HG03139 (cell line): ENCODE measurements around the gene RNF225.
"Not testable (repeated sequence)": the region's sequence is repeated elsewhere in the genome, so short reads cannot be mapped to it uniquely, and the experiment has no call there.

ENCODE experiments used
- ATAC-seq: cut with Tn5 transposase; IDR thresholded peaks from one replicate; pipeline ENCODE4 v1.9.1; 2021; ENCODE audit not compliant: unreplicated experiment

Gene RNF225

DNA sequence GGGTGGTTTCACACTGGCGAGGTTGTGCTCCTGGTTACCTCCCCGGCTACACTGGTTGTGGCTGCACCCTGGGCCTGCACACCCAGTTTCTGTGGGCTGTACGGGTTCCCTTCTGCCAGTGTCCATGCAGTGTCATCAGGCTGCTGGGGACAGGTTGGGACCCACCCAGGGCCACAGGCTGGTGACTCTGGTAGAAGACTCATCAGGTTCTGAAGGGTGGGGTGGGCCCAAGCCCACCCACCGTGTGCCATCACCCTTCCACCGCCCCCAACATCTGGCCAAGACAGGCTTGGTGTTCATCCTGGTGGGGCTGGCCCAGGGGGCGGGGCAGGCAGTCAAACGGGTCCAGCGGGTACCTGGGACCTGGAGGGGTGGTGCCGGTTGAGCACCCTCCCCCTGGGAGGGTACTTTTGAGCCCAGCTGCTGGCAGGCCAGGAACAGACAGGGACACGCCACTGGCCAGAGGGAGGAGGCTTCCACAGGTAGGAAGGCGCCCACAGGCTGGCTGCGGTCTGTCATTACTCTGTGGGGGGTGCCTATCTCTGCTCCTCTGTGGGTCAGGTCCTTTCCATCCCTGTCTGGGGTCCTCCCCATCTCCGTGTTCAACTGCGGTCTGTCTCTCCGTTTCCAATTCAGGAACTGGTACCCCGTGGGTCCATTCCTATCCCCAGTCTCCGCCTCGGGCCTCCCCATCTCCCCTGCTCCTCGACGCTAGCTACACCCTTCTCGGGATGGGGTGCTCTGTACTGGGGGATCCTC is at the start of gene RNF225:
Gene RNF225, plus strand, starts transcription at position 437 of the 759 bp plus-strand sequence. CDS start 434 bp downstream, outside the sequence.
- no peak for ATAC-seq

DNA sequence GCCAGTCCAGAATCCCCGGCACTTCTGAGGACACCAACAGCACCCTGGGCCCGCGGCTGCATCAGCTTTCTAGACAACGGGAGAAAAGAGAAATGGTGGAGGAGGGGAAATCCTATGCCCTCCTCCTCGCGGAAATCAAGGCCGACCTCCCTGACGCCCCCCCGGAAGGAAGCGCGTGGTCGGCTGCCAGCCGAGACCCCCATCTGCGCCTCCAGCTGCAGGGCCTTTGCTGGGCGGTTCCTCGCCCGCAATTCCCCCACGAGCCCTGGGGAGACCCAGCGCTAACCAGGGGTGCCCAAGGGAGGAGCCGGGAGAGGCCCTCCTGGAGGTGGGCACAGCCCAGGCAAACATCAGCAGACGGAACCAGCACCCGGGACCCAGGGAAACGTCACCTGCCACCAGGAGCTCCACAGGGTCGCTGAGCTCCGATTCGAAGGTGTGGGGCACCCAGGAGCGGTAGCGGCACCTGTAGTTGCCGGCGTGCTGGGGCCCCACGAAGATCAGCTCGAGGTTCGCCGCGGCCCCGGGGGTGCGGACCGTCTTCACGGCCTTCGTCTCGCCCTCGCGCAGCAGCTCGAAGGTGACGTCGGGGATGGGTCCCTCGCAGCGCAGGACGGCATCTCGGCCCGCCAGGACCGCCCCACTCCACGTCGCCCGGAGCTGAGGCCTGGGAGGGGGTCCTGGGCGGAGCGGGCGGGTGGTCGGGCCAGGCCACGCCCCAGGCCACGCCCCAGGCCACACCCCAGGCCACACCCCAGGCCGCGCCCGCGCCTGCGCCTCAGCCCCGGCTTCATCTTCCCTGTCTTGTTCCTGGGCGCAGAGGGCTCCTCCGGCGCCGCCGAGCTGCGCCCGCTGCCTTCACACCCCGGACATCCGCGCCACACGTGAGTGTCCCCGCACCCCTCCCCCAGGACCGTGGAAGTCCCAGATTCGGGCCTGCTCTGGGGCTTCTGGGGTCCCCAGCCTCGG is 48.2 kb upstream of the RNF225 start:
- ATAC-seq, result peak; percentile 78

DNA sequence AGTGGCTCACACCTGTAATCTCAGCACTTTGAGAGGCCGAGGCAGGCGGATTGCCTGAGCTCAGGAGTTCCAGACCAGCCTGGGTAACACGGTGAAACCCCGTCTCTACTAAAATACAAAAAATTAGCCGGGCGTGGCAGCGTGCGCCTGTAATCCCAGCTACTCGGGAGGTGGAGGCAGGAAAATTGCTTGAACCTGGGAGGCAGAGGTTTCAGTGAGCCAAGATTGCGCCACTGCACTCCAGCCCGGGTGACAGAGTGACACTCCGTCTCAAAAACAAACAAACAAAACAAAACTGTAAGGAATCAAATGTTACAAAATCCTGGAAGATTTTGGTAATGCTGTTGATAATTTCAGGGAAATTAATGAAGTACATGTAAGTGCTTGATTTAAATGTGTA is 47.4 kb upstream of the RNF225 start:
- not testable (repeated sequence) for ATAC-seq

DNA sequence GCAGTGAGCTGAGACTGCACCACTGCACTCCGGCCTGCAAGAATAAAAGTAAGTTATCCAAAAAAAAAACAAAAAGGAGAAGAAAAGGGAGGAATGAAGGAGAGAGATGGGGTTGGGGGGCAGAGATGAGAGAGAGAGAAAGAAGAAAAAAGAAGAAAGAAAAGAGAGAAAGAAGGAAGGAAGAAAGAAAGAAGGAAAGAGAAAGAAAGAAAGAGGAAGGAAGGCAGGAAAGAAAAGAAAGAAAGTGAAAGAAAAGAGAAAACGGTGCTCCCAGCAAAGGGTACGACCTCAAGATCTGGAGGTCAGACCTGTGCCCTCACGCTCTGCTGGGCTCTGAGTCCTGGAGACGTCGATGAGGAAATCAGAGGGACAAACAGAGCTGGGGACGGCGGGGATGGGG is 45.9 kb upstream of the RNF225 start:
- no peak for ATAC-seq

DNA sequence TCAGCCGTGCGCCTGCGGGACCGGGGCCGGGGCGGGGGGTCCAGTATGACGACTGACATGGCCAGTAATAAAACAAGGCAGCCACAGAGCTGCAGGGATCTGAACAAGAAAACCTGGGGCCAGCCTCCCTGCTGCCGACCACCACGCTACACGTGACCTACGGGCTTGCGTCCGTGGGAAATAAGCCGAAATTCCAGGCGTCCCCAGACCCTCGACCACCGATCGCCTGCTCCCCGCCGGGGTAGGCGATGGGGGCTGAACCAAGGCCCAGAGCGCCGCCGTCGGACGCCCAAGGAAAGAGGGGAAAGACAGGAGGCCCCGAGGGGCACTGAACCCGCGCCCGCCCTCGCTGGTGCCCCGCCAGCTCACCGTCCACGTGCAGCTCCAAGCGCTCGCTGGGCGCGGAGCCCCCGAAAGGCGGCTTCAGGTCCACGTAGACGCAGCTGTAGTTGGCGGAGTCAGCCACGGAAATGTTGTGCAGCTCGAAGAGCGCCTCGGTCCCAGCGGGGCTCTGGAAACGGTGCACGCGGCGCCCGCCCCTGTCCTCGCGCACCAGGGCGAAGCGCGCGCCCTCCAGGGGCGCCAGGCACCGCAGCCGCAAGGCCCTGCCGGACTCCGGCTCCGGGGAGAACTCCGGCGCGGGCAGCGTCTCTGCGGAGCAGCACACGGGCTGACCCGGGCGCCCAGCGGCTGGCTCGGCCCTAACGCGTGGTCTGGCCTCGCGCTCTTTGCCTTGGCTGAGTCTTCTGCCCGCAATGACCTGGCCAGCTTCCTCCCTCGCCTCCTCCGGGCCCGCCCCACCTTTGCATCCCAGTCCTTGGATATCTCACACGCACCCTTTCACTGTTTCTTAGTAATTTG is 45.2 kb upstream of the RNF225 start:
- no peak for ATAC-seq

DNA sequence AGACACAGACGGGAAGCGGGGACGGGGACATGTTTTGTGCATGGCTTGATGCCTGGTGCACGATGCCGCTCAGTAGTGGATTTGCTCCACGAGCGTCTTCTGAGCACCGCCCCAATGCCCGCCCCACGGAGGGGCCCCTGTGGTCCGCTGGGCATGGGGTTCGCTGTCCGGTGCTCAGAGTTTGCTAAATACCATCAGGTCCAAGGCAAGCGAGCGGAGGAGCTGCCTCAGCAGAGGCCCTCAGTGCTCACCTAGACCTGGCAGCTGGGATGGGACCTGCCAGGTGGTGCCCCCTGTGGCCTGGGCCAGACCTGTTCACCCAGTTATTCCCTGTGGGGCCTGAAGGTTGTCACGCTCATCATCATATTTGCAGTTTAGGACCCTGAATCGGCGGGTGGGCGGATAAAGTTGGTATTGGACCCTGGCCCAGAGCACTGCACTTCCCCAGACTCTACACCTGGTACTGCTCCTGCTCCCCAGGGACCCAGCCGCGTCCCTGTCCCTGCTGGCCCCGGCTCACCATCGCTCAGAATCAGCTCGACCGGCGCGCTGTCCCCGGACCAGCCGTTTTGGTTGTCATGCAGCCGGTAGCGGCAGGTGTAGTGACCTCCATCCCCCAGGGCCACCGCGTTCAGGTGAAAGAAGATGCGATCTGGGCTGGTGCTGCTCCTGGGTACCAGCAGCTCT is 44.4 kb upstream of the RNF225 start:
- ATAC-seq, result no peak

DNA sequence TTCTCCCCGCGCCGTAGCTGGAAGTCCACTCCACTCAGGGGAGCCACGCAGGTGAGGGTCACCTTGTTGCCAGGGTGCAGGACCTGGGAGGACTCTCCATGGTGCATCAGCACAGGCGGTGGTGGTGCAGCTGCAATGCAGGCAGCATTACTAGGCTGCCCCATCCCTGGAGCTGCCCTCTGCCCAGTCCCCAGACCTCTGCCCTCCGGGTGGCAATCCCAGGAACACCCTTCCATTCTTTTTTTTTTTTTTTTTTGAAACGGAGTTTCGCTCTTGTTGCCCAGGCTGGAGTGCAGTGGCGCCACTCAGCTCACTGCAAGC is 43.9 kb upstream of the RNF225 start:
- no peak for ATAC-seq

DNA sequence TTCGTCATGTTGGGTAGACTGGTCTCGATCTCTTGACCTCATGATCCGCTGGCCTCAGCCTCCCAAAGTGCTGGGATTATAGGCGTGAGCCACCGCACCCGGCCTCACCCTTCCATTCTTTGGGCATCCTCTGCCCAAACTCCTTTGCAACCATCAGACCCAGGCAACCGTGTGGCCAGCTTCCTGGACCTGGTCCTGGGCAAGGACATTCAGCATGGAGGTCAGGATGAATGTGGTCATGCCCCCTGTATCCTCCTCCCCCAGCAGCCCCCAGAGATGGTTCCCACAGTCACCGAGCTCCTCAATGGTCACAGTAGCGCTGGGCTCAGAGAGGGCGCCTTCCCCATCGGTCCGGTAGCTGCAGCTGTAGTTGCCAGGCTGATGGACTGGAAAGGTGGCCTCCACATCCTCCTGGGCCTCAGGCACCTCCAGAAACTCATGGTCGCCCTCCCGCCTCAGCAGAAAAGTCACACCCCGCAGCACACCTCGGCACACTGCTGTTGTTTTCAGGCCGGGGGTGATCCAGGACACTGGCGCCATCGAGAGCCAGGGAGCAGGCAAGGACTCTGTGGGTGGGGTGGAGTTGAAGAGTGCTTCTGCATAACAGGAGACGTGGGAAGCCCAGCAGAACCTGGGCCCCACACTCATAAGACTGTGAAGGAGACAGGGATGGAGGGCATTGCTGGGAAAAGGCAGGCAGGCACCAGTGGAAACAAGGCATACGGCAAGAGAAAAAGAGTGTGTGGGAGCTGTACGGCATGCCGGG is 43.3 kb upstream of the RNF225 start:
- ATAC-seq, result no peak

DNA sequence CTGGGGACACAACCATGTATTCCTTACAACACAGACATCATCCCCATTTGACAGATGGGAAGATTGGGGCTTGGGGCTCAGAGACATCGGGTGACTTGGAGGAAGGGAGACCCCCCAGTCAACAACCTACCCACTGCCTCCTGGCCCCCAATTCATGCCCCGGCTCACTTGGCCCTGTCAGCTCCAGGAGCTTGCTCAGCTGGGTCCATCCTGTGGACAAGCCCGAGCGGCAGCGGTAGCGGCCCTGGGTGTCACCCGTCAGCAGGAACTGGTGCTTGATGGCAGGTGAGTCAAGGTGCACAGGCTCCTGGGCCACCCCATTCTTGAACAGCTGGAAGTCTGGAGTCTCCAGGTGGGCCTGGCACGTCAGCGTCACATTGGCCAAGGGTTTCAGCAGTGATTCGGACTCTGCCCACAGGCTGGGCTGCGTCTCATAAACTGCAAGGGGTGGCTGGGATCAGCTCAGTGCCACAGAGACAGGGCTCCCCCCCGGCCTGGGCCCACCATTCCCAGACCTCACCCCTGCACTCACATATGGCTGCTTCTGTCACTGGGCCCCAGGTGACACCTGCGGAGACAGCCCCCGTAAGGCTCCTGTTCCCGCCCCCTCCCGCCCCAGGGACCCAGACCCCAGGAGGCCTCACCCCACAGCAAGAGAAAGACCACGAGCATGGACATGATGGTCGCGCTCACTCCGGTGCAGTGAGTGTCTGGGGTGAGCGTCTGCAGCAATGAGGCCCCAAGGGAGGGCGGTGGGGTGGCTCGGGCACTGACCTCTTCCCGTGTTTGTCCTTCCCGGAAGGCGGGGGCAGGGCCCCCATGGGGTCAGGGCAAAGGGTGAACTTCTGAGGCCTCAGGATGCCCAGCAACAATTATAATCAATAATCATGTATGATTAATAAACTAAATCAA is 42.4 kb upstream of the RNF225 start, which contains the start of gene A1BG:
Gene A1BG, minus strand, starts transcription at position 733 of the 912 bp plus-strand sequence. Its CDS starts 55 bp downstream, at position 678.
- no peak for ATAC-seq

DNA sequence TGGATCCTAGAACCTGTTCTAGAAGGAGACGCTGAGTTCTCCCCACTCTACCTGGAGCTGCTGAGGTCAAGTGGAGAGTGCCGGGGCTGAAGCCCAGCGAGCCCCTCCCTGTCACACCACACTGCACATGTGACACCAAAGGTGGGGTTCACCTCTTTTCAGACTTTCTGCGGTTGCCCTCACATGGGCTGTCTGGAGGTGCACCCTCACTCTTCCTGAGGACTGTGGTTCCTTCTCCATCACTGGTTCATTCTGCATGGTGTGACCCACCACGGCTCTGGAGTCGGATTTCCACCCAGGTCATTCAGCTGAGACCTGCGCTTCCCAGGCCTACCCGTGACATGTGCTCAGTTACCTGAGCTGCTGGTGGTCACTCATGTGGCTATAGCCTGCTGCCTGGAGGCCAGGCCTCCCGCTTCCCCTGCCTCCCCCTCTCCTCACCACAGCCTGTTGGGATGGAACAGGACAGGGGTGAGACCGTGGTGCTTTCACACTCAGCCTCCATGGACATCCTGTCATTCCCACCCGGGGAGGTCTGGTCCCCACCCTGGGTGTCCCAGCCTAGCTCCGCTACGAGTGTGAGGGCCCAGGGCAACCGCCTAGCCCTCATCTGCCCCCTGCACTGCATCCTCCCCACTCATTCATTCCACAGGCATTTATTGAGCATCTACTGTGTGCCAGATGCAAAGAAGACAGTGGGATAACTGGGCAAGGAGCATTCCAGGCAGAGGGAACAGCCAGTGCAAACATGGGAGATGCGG is 41.6 kb upstream of the RNF225 start:
- ATAC-seq, result no peak

DNA sequence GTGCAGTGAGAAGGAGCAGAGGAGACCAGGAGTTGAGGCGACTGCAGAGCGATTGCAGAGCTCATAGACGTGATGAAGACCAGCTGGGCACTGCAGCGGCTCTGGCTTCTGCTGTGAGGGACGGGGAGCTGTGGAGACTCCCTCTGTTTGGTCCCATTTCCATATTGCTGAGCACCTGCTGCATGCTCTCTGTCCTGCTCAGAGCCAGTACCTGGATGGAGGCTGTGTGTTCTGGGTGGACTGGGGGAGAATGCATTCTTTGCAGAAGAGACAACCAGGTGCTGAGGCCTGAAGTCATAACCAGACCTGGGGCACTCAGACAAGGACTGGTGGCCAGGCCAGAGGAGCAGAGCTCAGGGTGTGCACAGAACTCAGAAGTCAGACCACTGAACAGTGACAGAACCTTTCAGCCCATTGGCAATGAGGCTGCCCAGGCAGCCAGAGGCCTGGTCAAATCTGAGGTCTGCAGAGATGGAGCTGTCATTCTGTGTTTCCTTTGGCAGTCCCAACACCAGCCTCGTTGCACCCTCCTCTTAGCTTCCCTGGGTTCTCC is 40.9 kb upstream of the RNF225 start:
- no peak for ATAC-seq

DNA sequence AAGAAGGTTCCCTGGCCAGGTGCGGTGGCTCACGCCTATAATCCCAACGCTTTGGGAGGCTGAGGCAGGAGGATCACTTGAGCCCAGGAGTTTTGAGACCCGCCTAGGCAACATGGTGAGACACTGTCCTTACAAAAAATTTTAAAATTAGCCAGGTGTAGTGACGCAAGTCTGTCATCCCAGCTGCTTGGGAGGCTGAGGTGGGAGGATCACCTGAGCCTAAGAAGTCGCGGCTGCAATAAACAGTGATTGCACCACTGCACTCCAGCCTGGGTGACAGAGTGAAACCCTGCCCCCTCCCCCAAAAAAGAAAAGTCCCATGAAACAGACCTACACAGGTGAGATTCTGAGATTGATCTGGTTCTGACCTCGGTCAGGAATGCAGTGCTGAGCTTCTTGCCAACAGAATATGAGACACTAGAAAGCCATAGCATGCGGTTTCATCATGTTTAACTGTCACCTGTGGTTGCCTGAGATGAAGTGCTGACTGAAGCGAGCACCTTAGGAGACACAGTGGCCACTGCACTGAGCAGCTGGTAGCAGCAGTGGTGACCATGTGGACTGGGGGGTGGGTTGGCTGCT is 40.1 kb upstream of the RNF225 start:
- ATAC-seq, result no peak

DNA sequence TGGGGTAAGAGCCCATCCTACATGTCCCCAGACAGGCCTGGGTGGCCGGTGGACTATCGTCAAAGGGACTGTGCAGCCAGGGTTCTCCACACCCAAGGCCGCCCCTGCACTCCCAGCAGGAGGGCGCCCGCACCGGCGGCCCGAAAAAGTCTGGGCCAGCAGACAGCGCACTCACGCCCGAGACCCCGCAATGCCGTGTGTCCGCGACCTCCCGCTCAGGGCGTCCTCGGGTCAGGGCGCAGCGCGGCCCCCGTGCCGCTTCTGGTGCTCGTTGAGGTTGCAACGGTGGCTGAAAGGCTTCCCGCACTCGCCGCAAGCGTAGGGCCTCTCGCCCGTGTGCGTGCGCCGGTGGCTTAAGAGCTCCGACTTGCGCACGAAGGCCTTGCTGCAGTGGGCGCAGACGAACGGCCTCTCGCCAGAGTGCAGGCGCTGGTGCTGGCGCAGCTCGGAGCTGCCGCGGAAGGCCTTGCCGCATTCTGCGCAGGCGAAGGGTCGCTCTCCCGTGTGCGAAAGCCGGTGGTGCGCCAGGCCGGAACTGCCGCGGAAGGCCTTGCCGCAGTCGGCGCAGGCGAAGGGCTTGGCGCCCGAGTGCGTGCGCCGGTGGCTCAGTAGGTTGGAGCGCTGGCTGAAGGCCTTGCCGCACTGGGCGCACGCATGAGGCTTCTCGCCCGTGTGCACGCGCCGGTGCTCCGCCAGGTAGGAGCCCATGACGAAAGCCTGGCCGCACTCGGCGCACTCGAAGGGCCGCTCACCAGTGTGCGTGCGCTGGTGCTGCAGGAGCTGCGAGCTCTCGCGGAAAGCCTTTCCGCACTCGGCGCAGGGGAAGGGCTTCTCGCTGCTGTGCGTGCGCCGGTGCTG is 39.3 kb upstream of the RNF225 start:
- no peak for ATAC-seq

DNA sequence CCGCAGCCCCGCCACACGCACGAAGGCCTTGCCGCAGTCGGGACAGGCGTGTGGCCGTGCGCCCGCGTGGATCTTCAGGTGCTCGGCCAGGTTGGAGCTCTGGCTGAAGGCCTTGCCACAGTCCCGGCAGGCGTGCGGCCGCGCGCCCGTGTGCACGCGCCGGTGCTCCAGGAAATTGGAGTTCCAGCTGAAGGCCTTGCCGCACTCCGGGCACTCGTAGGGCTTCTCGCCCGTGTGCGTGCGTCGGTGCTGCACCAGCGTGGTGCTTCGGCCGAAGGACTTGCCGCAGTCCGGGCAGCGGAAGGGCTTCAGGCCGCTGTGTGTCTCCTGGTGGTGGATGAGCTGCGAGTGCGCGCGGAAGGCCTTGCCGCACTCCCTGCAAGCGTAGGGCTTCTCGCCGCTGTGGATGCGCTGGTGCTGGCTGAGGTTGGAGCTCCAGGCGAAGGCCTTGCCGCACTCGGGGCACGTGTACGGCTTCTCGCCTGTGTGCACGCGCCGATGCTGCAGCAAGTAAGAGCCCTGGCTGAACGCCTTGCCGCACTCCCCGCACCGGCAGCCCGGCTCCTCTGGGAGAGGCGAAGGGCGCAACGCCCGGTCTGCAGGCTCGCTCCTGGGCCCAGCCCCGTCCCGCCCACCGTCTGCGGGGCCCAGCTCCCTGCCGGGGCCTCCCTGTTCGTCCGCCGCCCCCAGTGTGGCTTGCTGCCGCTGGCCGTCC is 38.5 kb upstream of the RNF225 start:
- ATAC-seq, result no peak

DNA sequence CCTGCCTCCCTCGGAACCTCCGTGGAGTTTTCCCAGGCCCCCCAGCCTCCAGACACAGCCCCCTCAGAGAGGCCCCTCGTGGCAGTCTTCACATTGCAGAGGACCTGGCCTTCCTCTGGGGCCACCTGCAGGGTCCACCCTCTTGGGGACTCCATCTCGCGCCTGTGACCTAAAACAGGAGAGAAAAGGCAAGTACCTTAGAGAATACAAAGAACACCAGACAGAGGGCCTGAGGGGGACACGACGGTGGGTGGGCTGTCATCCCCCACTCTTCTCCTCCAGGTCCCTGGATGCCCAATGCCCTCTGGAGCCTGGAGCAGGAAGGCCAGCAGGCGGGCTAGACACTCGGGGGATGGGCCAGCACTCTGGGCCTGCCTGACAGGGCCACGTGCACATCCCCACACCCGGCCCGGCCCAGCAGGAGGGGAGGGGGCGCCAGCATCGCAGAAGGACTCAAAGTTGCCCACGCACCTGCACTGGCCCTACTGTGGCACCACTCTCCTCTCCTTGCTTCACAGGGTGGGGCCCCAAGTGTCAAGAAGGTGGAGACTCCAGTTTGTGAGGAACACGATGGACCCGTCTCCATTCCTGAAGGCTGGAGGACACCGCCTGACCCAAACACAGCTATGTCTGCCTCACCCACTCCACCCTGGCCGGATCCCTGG is 37.8 kb upstream of the RNF225 start:
- no peak for ATAC-seq
